Neural cell (in vitro differentiated cells): ENCODE measurements around the gene RPTN. TPM values are rescaled to one million over a fixed set of nuclear protein-coding genes. Genes with fewer than 3 reads are reported as not detected.

Experiments used
- H2AFZ ChIP-seq: fragments of 200-600, 300-800 bp; sonication (generic), shearing (Covaris generic); 2 replicates; pipeline ENCODE4 v1.6.0; 2014; ENCODE audit warnings: low read depth, mild to moderate bottlenecking, antibody characterized with exemption, low read length, moderate library complexity
- H3F3A ChIP-seq: fragments of 200-600 bp; shearing (Covaris generic); 2 replicates; pipeline ENCODE4 v1.6.1; 2016; ENCODE audit warnings: mild to moderate bottlenecking, moderate library complexity, mixed read lengths, antibody characterized with exemption, low read length; ENCODE audit not compliant: insufficient read depth, poor library complexity, severe bottlenecking
- H3K27ac ChIP-seq: fragments of 200-600, 300-800 bp; sonication (generic), shearing (Covaris generic); 2 replicates; pipeline ENCODE4 v1.5.1; 2014; ENCODE audit warnings: mild to moderate bottlenecking, low read length, moderate library complexity
- H3K27me3 ChIP-seq: fragments of 300-800, 200-600 bp; sonication (generic), shearing (Covaris generic); 2 replicates; pipeline ENCODE4 v1.6.0; 2014; ENCODE audit warnings: mild to moderate bottlenecking, low read depth, low read length, moderate library complexity; ENCODE audit not compliant: insufficient read depth
- H3K36me3 ChIP-seq: fragments of 300-800, 200-600 bp; sonication (generic), shearing (Covaris generic); 2 replicates; pipeline ENCODE4 v1.5.1; 2014; ENCODE audit warnings: mild to moderate bottlenecking, antibody characterized with exemption, low read length, moderate library complexity; ENCODE audit not compliant: insufficient read depth
- H3K4me2 ChIP-seq: fragments of 300-800, 200-600 bp; sonication (generic), shearing (Covaris generic); 2 replicates; pipeline ENCODE4 v1.6.0; 2014; ENCODE audit warnings: mild to moderate bottlenecking, low read length
- H3K4me3 ChIP-seq: fragments of 300-800, 200-600 bp; sonication (generic), shearing (Covaris generic); 2 replicates; pipeline ENCODE4 v1.5.1; 2014; ENCODE audit warnings: mild to moderate bottlenecking, low read length, moderate library complexity
- H3K79me2 ChIP-seq: fragments of 200-600 bp; shearing (Covaris generic); replicated peaks from 2 replicates; pipeline ENCODE4 v1.6.0; 2014; ENCODE audit warnings: mild to moderate bottlenecking, low read length, moderate library complexity; ENCODE audit not compliant: insufficient read depth
- H3K9ac ChIP-seq: fragments of 300-800, 200-600 bp; sonication (generic), shearing (Covaris generic); 2 replicates; pipeline ENCODE4 v1.6.1; 2016; ENCODE audit warnings: mild to moderate bottlenecking, low read length, mixed read lengths
- H3K9me2 ChIP-seq: fragments of 200-600 bp; shearing (Covaris generic); 2 replicates; pipeline ENCODE4 v1.6.1; 2016; ENCODE audit warnings: mild to moderate bottlenecking, low read length, mixed read lengths; ENCODE audit not compliant: insufficient read depth
- H3K9me3 ChIP-seq: fragments of 200-600, 300-800 bp; sonication (generic), shearing (Covaris generic); 2 replicates; pipeline ENCODE4 v1.6.1; 2016; ENCODE audit warnings: mild to moderate bottlenecking, mixed run types, low read length, moderate library complexity, mixed read lengths
- H4K20me1 ChIP-seq: fragments of 200-600 bp; shearing (Covaris generic); 2 replicates; pipeline ENCODE4 v1.6.1; 2016; ENCODE audit warnings: mild to moderate bottlenecking, mixed run types; ENCODE audit not compliant: insufficient read depth
- CTCF ChIP-seq: fragments of 450-650 bp; IDR thresholded peaks from 2 replicates; pipeline ENCODE4 v1.5.1; 2014; ENCODE audit warnings: antibody characterized with exemption, mild to moderate bottlenecking, moderate library complexity; ENCODE audit not compliant: poor library complexity, severe bottlenecking
- EZH2 ChIP-seq: fragments of 200-600, 300-800 bp; shearing (Covaris generic), sonication (generic); IDR thresholded peaks from 2 replicates; pipeline ENCODE4 v1.6.1; 2014; ENCODE audit warnings: antibody characterized with exemption, low read length, borderline replicate concordance, mild to moderate bottlenecking; ENCODE audit not compliant: insufficient read depth, poor library complexity, severe bottlenecking
- MXI1 ChIP-seq: fragments of 450-650 bp; conservative IDR thresholded peaks from 2 replicates; pipeline ENCODE4 v1.6.1; 2014; ENCODE audit warnings: antibody characterized with exemption, mild to moderate bottlenecking; ENCODE audit not compliant: poor library complexity, severe bottlenecking
- REST ChIP-seq: IDR thresholded peaks from 2 replicates; pipeline ENCODE4 v1.6.1; 2012; ENCODE audit warnings: borderline replicate concordance
- TAF1 ChIP-seq: IDR thresholded peaks from 2 replicates; pipeline ENCODE4 v1.6.1; 2012; ENCODE audit warnings: low read depth
- polyA plus RNA-seq: library from polyadenylated mRNA; depleted of rRNA; stranded (reverse); fragments of >200 nt; gene quantifications from 2 replicates; pipeline ENCODE4 v1.2.3, GENCODE V29; 2014

RPTN gene
- polyA plus RNA-seq, 1 donor from 2014 or later = not detected

GRCh38 chr1:152191260-152191659 lies 32.2 kb upstream of the RPTN start:
- H3K27me3 ChIP-seq = no peaks in the 10 kb centered on the region
- no peaks in the 10 kb centered on the region for H3K9me2 ChIP-seq
- no peak overlapping the region for H3K27ac ChIP-seq
- H3K4me3 ChIP-seq = no peak overlapping the region
- TF ChIP-seq MXI1 = no peak
- no peak for TF ChIP-seq CTCF
- H3K36me3 ChIP-seq = no peaks in the 10 kb centered on the region
- no peak overlapping the region for H3K4me2 ChIP-seq
- H3K9me3 ChIP-seq = no peaks in the 10 kb centered on the region
- H2AFZ ChIP-seq = no peak overlapping the region
- H3K9ac ChIP-seq = no peak overlapping the region
- no peaks in the 10 kb centered on the region for H4K20me1 ChIP-seq
- H3F3A ChIP-seq = no peaks in the 10 kb centered on the region
- H3K79me2 ChIP-seq = no peaks in the 10 kb centered on the region

- TF ChIP-seq REST (no peak), CTCF (no peak), EZH2 (no peak), TAF1 (no peak)
- Histone ChIP-seq H2AFZ (no peak overlapping the region), H3K9me2 (no peaks in the 10 kb centered on the region)
Observed at GRCh38 chr1:152190589-152190988, 31.6 kb upstream of the RPTN start.

More at GRCh38 chr1:152190589-152190988, 31.6 kb upstream of the RPTN start:
- no peaks in the 10 kb centered on the region for H3K27me3 ChIP-seq
- no peak overlapping the region for H3K4me2 ChIP-seq
- no peaks in the 10 kb centered on the region for H3K79me2 ChIP-seq
- no peak overlapping the region for H3K27ac ChIP-seq
- no peak overlapping the region for H3K9ac ChIP-seq
- no peaks in the 10 kb centered on the region for H4K20me1 ChIP-seq
- no peaks in the 10 kb centered on the region for H3K9me3 ChIP-seq
- H3K36me3 ChIP-seq = no peaks in the 10 kb centered on the region
- H3K4me3 ChIP-seq = no peak overlapping the region
- H3F3A ChIP-seq = no peaks in the 10 kb centered on the region
